ENCODE results near the gene DDX56. TPM values are rescaled to one million over a fixed set of nuclear protein-coding genes. Genes with fewer than 3 reads are reported as not detected.

DDX56 gene, protein sequence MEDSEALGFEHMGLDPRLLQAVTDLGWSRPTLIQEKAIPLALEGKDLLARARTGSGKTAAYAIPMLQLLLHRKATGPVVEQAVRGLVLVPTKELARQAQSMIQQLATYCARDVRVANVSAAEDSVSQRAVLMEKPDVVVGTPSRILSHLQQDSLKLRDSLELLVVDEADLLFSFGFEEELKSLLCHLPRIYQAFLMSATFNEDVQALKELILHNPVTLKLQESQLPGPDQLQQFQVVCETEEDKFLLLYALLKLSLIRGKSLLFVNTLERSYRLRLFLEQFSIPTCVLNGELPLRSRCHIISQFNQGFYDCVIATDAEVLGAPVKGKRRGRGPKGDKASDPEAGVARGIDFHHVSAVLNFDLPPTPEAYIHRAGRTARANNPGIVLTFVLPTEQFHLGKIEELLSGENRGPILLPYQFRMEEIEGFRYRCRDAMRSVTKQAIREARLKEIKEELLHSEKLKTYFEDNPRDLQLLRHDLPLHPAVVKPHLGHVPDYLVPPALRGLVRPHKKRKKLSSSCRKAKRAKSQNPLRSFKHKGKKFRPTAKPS
- 10 to 100 TPM; 83.6 to 86.5 TPM for total RNA-seq

- CTCF ChIA-PET = interaction anchor here (1.6 to 5.4 kb wide), 3 partner anchors 9 to 333 kb away, joined by 4 to 50 read pairs (median 11); no protein-coding TSS in a partner anchor
- Mint-ChIP-seq H3K27ac (peak within 1 kb of the TSS; percentile 96), H3K36me3 (ENCODE audit: low read depth) (peaks cover 72% of the 10 kb centered on the region), H3K9me3 (ENCODE audit: insufficient read depth) (no peaks in the 10 kb centered on the region), H3K4me3 (peak within 1 kb of the TSS; percentile 99), H3K27me3 (ENCODE audit: low read depth) (no peaks in the 10 kb centered on the region), H3K4me1 (ENCODE audit: low read depth) (peaks cover 38% of the 10 kb centered on the region)
- POLR2A ChIA-PET = interaction anchor here (0.6 to 3.1 kb wide), 16 partner anchors 8 to 506 kb away, joined by 3 to 27 read pairs (median 4); partner anchors contain the start of genes H2AZ2, OGDH, PURB and TMED4
- ATAC-seq = peak; percentile 95
- peak; percentile 96 for DNase-seq
Observed at GRCh38 chr7:44573464-44574286, at the start of gene DDX56. DDX56 (minus strand) TSS chr7:44573908; CDS start chr7:44573895, 13 bp downstream.

DNA sequence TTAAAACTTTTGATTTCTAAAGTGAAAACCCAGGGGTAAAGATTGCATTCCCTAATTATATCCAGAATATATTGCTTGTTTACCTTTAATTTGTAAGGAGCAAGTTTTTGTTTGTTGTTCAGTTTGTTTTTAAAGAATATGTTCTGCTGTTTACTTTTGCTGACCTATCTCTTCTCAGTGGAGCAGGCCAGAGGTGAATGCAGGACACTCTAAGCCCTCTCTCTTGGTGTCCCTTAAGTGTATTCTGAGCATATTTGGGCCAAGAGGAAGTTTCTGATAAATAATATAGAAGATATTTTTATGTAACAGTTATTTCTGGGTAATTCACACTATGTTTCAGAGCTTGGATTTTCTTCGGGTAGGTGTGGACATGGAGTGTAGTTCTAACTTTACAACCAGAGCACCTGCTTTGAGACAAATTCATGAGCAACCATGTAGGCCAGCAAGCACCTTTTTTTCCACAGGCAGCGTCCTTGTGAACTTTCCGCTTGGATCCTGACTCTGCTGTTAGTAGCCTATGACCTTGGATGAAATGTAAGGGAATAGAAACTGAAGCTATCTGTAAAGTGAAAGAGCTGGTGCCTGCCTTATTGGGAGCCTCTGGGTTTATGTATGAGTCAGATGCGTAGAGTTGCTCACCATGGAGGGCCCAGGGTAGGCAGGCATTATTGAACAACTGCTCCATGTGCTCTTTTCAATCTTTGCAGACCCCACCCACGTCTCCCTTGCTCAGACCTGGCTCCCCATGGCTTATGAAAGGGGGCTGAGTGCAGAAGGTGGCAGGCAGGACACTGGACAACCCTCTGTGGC lies 48.8 kb upstream of the DDX56 start:
- ChIA-PET POLR2A (interaction anchor here (0.5 to 5.0 kb wide), 6 partner anchors 9 to 131 kb away, joined by 3 to 33 read pairs (median 4); partner anchors contain the start of gene OGDH), CTCF (interaction anchor here (1.0 to 1.8 kb wide), 5 partner anchors 9 to 128 kb away, joined by 3 to 8 read pairs (median 5); partner anchors contain the start of gene OGDH)
- H3K4me1 Mint-ChIP-seq (ENCODE audit: low read depth) = peaks cover 87% of the 10 kb centered on the region
- no peaks in the 10 kb centered on the region for H3K27me3 Mint-ChIP-seq (ENCODE audit: low read depth)
- ATAC-seq (peak; percentile 75), DNase-seq (peak; percentile 51)
- peak overlapping the region; percentile 82 for H3K27ac Mint-ChIP-seq
- no peaks in the 10 kb centered on the region for H3K9me3 Mint-ChIP-seq (ENCODE audit: insufficient read depth)
- H3K36me3 Mint-ChIP-seq (ENCODE audit: low read depth) = peaks cover 61% of the 10 kb centered on the region
- peak overlapping the region; percentile 19 for H3K4me3 Mint-ChIP-seq

DNA sequence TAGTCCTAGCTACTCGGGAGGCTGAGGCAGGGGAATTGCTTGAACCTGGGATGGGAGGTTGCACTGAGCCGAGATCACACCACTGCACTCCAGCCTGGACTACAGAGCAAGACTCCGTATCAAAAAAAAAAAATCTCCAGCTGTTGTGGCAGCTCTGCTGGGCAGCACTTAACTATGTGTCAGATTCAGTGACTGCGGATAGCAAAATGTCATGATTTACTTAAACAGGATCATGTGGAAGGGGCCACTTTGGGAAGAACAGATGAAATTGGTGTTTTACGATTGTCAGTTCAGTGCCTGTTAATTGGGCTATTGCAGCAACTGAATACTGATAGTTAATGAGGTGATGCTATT lies 48.0 kb upstream of the DDX56 start:
- ChIA-PET POLR2A (interaction anchor here (0.9 to 3.6 kb wide), 3 partner anchors 10 to 15 kb away, joined by 3 to 9 read pairs (median 4); partner anchors contain the start of gene OGDH), CTCF (interaction anchor here (1.4 kb wide), 1 partner anchor 16 kb away, joined by 3 read pairs; no protein-coding TSS in a partner anchor)
- Mint-ChIP-seq H3K27me3 (ENCODE audit: low read depth) (no peaks in the 10 kb centered on the region), H3K9me3 (ENCODE audit: insufficient read depth) (no peaks in the 10 kb centered on the region), H3K4me3 (no peak overlapping the region), H3K27ac (no peak overlapping the region), H3K36me3 (ENCODE audit: low read depth) (peaks cover 60% of the 10 kb centered on the region), H3K4me1 (ENCODE audit: low read depth) (peaks cover 94% of the 10 kb centered on the region)
- DNase-seq (no peak), ATAC-seq (no peak)

DNA sequence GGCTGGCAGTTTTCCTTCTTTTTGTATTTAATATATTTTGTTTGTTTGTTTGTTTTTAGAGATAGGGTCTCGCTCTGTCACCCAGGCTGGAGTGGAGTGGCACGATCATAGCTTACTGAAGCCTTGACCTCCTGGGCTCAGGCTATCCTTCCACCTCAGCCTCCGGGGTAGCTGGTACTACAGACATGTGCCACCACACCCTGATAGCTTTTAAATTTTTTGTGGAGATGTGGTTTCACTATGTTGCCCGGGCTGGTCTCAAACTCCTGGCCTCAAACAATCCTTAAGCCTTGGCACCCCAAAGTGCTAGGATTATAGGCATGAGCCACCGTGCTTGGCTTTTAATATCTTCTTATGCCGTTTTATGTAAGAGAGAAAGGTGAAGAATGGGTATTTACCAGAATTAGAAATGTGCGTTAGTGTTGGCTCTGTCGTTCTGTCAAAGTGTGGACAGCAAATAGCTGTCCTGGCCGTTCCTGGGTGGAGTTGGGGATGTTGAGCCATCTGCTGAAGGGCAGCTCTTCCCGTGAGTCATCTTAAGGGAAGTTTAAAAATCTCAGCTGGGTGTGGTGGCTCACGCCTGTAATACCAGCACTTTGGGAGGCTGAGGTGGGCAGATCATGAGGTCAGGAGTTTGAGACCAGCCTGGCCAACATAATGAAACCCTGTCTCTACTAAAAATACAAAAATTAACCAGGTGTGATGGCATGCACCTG lies 47.5 kb upstream of the DDX56 start:
- Mint-ChIP-seq H3K4me1 (ENCODE audit: low read depth) (peaks cover 90% of the 10 kb centered on the region), H3K36me3 (ENCODE audit: low read depth) (peaks cover 55% of the 10 kb centered on the region), H3K27me3 (ENCODE audit: low read depth) (no peaks in the 10 kb centered on the region), H3K4me3 (no peak overlapping the region), H3K27ac (peak overlapping the region; percentile 23), H3K9me3 (ENCODE audit: insufficient read depth) (no peaks in the 10 kb centered on the region)
- POLR2A ChIA-PET = interaction anchor here (0.6 to 3.6 kb wide), 5 partner anchors 10 to 18 kb away, joined by 3 to 15 read pairs (median 4); partner anchors contain the start of gene OGDH
- ATAC-seq (no peak), DNase-seq (no peak)
- CTCF ChIA-PET = interaction anchor here (0.9 to 1.4 kb wide), 2 partner anchors 13 to 16 kb away, joined by 3 to 4 read pairs; no protein-coding TSS in a partner anchor

- H3K4me3 Mint-ChIP-seq = no peak overlapping the region
- peaks cover 43% of the 10 kb centered on the region for H3K36me3 Mint-ChIP-seq (ENCODE audit: low read depth)
- no peaks in the 10 kb centered on the region for H3K27me3 Mint-ChIP-seq (ENCODE audit: low read depth)
- no peak for DNase-seq
- ChIA-PET CTCF (no interaction called here), POLR2A (interaction anchor here (0.6 to 2.5 kb wide), 3 partner anchors 12 to 359 kb away, joined by 3 to 15 read pairs (median 3); partner anchors contain the start of gene OGDH)
- ATAC-seq = no peak
- peaks cover 86% of the 10 kb centered on the region for H3K4me1 Mint-ChIP-seq (ENCODE audit: low read depth)
- H3K9me3 Mint-ChIP-seq (ENCODE audit: insufficient read depth) = no peaks in the 10 kb centered on the region
- peak overlapping the region; percentile 58 for H3K27ac Mint-ChIP-seq
Observed at GRCh38 chr7:44618753-44619152, 45.0 kb upstream of the DDX56 start.

DNA sequence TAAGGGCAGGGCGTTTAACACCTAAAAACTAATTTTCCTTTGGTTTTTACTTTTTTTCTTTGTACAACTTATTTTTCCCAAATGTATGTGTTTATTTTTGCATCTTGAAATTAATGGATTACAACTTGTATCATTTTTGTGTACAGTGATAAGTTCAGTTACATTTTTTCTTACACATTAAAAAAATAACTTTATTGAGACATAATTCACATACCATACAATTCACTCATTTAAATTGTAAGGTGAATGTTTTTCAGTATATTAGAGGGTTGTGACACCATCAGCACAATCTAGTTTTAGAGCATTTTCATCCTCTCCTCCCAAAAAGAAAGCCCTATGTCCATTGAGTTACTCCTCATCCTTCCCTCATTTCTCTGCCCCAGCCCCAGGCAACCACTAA lies 44.3 kb upstream of the DDX56 start:
- ATAC-seq (no peak), DNase-seq (no peak)
- POLR2A ChIA-PET = interaction anchor here (1.9 to 2.5 kb wide), 2 partner anchors 12 to 36 kb away, joined by 4 to 15 read pairs; partner anchors contain the start of genes OGDH and TMED4
- Mint-ChIP-seq H3K27ac (peak overlapping the region; percentile 58), H3K4me3 (peak overlapping the region; percentile 16), H3K9me3 (ENCODE audit: insufficient read depth) (no peaks in the 10 kb centered on the region), H3K27me3 (ENCODE audit: low read depth) (no peaks in the 10 kb centered on the region), H3K4me1 (ENCODE audit: low read depth) (peaks cover 80% of the 10 kb centered on the region), H3K36me3 (ENCODE audit: low read depth) (peaks cover 39% of the 10 kb centered on the region)
- CTCF ChIA-PET = interaction anchor here (1.0 to 1.4 kb wide), 2 partner anchors 11 to 19 kb away, joined by 3 to 5 read pairs; partner anchors contain the start of gene OGDH

- Mint-ChIP-seq H3K4me1 (ENCODE audit: low read depth) (peaks cover 73% of the 10 kb centered on the region), H3K27ac (peak overlapping the region; percentile 48), H3K27me3 (ENCODE audit: low read depth) (no peaks in the 10 kb centered on the region), H3K36me3 (ENCODE audit: low read depth) (peaks cover 34% of the 10 kb centered on the region), H3K9me3 (ENCODE audit: insufficient read depth) (no peaks in the 10 kb centered on the region), H3K4me3 (no peak overlapping the region)
- ChIA-PET POLR2A (interaction anchor here (1.4 to 2.5 kb wide), 3 partner anchors 11 to 35 kb away, joined by 3 to 15 read pairs (median 4); partner anchors contain the start of genes OGDH and TMED4), CTCF (interaction anchor here (0.9 to 1.4 kb wide), 4 partner anchors 11 to 23 kb away, joined by 3 to 5 read pairs (median 3); partner anchors contain the start of gene OGDH)
- no peak for DNase-seq
- peak; percentile 50 for ATAC-seq
Observed at GRCh38 chr7:44617225-44617890, 43.6 kb upstream of the DDX56 start.

DNA sequence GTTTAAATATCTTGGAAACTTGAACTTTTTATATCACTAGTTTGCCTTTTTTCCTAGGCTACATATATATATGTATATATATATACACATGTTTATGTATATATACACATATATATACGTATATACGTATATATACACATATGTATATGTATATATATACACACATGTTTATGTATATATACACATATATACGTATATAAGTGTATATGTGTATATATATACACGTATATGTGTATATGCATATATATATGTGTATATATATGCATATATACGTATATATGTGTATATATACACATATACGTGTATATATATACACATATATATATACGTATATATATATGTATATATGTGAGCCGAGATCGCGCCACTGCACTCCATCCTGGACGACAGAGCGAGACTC lies 42.8 kb upstream of the DDX56 start:
- CTCF ChIA-PET = interaction anchor here (0.6 to 1.4 kb wide), 3 partner anchors 20 to 153 kb away, joined by 3 to 5 read pairs (median 3); no protein-coding TSS in a partner anchor
- POLR2A ChIA-PET = interaction anchor here (0.6 to 2.5 kb wide), 4 partner anchors 10 to 49 kb away, joined by 3 to 15 read pairs (median 4); partner anchors contain the start of genes OGDH and TMED4
- DNase-seq (no peak), ATAC-seq (no peak)
- Mint-ChIP-seq H3K27ac (no peak overlapping the region), H3K4me1 (ENCODE audit: low read depth) (peaks cover 71% of the 10 kb centered on the region), H3K9me3 (ENCODE audit: insufficient read depth) (no peaks in the 10 kb centered on the region), H3K27me3 (ENCODE audit: low read depth) (no peaks in the 10 kb centered on the region), H3K4me3 (no peak overlapping the region), H3K36me3 (ENCODE audit: low read depth) (peaks cover 31% of the 10 kb centered on the region)

DNA sequence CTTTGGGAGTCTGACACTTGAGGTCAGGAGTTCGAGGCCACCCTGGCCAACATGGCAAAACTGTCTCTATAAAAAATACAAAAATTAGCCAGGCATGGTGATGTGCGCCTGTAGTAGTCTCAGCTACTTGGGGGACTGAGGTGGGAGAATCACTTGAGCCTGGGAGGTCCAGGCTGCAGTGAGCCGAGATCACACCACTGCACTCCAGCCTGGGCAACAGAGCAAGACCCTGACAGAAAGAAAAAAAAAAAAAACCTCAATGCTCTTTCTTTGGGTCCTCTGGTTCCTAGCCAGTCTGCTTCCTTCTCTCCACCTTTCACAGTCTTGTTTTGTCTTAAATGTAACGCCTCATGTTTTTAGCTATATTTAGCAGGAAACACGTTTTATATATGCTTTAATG lies 42.1 kb upstream of the DDX56 start:
- POLR2A ChIA-PET = interaction anchor here (0.6 to 0.8 kb wide), 2 partner anchors 9 to 50 kb away, joined by 3 to 4 read pairs; partner anchors contain the start of gene OGDH

More for the DNA sequence above, 42.1 kb upstream of the DDX56 start:
- DNase-seq (no peak), ATAC-seq (no peak)
- Mint-ChIP-seq H3K27ac (no peak overlapping the region), H3K36me3 (ENCODE audit: low read depth) (peaks cover 27% of the 10 kb centered on the region), H3K27me3 (ENCODE audit: low read depth) (no peaks in the 10 kb centered on the region), H3K4me1 (ENCODE audit: low read depth) (peaks cover 63% of the 10 kb centered on the region), H3K9me3 (ENCODE audit: insufficient read depth) (no peaks in the 10 kb centered on the region), H3K4me3 (no peak overlapping the region)
- CTCF ChIA-PET = interaction anchor here (0.6 kb wide), 1 partner anchor 154 kb away, joined by 3 read pairs; no protein-coding TSS in a partner anchor
